ENCODE measurements around the gene AADACL3. TPM values are rescaled to one million over a fixed set of nuclear protein-coding genes. Genes with fewer than 3 reads are reported as not detected.
A peak's percentile ranks its signal among the peaks of the same experiment; 100 is the strongest.

The AADACL3 gene
- total and polyA plus RNA-seq, 10 of the 15 experiments (the other 5 are each of a cell fraction or from before 2014, with no cell fraction given), result not detected

DNA sequence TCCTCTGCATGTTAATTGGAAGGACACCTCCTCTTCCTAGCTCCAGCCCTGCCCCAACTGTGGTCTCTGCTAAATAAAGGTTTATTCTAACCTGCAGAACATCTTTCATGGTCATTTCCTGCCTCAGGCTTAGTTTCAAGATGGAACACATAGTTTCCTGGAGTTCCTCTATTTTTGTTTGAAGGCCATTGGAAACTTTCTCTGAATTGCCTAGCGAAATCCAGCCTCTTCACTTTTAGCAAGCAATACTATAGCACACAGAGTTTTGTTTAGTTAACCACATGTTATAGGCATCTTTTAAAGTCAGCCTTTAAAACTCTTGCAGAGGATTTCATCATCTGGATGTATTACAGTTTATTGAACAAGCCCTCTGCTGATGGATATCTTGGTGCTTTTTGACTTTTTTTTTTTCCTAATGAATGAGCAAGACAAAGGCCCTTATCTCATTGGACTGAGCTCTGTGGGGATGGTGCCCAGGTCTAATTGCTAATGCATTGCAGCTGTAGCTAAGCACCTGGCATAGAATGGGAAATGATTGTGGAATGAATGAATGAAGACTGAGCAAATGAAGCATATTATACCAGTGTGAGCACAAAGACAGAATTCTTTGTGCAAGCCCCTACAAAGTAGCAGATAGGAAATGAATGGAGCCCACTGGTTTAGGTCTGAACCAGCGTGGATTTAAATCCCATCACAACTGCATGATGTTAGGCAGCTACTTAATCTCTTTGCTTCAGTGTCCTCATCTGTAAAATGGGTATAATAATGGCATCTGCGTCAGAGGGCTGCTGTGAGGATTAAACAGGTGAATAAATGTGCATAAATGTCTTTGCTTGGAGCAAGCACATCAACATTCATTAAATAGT lies 29.4 kb downstream of the AADACL3 start (continued):
- no peak for TF ChIP-seq HDAC2 (IDR thresholded peaks at IDR 0.05)
- no peak for TF ChIP-seq SMAD5 (IDR thresholded peaks at IDR 0.05; ENCODE audit: low read depth)
- no peak for TF ChIP-seq JUNB (IDR thresholded peaks at IDR 0.05)
- TF ChIP-seq SMARCA5 (IDR thresholded peaks at IDR 0.05), result no peak
- no peak for TF ChIP-seq ZBED1 (IDR thresholded peaks at IDR 0.05; ENCODE audit: borderline replicate concordance)
- no peak for TF ChIP-seq RBBP5 (conservative IDR thresholded peaks at IDR 0.05)
- TF ChIP-seq MYB (IDR thresholded peaks at IDR 0.05; ENCODE audit: borderline replicate concordance, low read depth, low read length), result no peak
- no peak for TF ChIP-seq ASH2L (IDR thresholded peaks at IDR 0.05; ENCODE audit: borderline replicate concordance, low read depth)

DNA sequence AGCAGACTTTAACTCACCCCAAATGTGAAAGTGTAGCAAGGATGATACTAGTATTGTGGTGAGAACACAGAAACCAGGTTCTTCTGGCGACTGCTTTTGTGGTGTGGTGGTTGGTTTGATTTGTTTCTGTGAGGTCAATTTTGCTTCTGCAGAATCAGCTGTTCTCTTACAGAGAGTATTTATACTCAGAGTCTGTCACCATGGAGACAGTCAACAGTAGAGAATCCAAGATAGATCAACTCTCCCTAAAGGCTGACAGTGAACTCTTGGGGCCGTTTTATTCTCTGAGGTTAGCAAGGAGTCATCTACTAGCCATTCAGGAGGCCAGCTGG lies 30.0 kb downstream of the AADACL3 start, which contains the start of gene CFAP107:
TSS of gene CFAP107 (plus strand) at position 209 of the 332 bp plus-strand sequence. CDS start 231 bp downstream, outside the sequence.
- POLR2A ChIA-PET, result no interaction called here
- WGBS (ENCODE audit: insufficient coverage, insufficient replicate concordance, low lambda C conversion rate, missing lambda C conversion rate), result 0% methylated on average over 2 of the region's 2 CpGs
- no peaks in the 10 kb centered on the region; a peak in 1 of 4 replicates for H3K27me3 ChIP-seq (replicated peaks in 1 of 2; ENCODE audit: control insufficient read depth in 2 of 2, insufficient read depth in 2 of 2, low read length in 1 of 2)
- H3K4me3 ChIP-seq, result no peak within 1 kb of the TSS
- H3K4me1 ChIP-seq (ENCODE audit: control insufficient read depth, insufficient read depth, low read length), result no peaks in the 10 kb centered on the region
- DNase-seq (ENCODE audit: low read depth, low spot score) (no peak), FAIRE-seq (no peak), ATAC-seq (peak; percentile 35)
- RAD21 ChIA-PET (ENCODE audit: unreplicated experiment), result no interaction called here
- no peaks in the 10 kb centered on the region for H4K20me1 ChIP-seq (ENCODE audit: control insufficient read depth, insufficient read depth)
- in situ Hi-C loops (cut with MboI), result no loop called here
- no peak within 1 kb of the TSS for H3K4me2 ChIP-seq (ENCODE audit: control insufficient read depth, insufficient read depth)
- TF ChIP-seq, protein P1, sequence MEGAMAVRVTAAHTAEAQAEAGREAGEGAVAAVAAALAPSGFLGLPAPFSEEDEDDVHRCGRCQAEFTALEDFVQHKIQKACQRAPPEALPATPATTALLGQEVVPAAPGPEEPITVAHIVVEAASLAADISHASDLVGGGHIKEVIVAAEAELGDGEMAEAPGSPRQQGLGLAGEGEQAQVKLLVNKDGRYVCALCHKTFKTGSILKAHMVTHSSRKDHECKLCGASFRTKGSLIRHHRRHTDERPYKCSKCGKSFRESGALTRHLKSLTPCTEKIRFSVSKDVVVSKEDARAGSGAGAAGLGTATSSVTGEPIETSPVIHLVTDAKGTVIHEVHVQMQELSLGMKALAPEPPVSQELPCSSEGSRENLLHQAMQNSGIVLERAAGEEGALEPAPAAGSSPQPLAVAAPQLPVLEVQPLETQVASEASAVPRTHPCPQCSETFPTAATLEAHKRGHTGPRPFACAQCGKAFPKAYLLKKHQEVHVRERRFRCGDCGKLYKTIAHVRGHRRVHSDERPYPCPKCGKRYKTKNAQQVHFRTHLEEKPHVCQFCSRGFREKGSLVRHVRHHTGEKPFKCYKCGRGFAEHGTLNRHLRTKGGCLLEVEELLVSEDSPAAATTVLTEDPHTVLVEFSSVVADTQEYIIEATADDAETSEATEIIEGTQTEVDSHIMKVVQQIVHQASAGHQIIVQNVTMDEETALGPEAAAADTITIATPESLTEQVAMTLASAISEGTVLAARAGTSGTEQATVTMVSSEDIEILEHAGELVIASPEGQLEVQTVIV (IDR thresholded peaks at IDR 0.05; ENCODE audit: borderline replicate concordance, partially characterized antibody), result no peak
- peak; percentile 67 for TF ChIP-seq RUNX3 (IDR thresholded peaks at IDR 0.05; ENCODE audit: low read length)
- H2AFZ ChIP-seq (ENCODE audit: control insufficient read depth, low read depth, low read length), result no peak within 1 kb of the TSS
- H3K9ac ChIP-seq (ENCODE audit: control insufficient read depth, insufficient read depth, low read length), result no peak within 1 kb of the TSS
- no TSS peak for BruUV-seq (replicated peaks)
- H3K27ac ChIP-seq (ENCODE audit: control insufficient read depth, insufficient read depth), result no peak within 1 kb of the TSS
- CTCF ChIA-PET, result no interaction called here
- intact Hi-C loops (cut with micrococcal nuclease; ENCODE audit: unreplicated experiment), result no loop called here
- no peaks in the 10 kb centered on the region; the same call in 2 of the 3 replicates for H3K9me3 ChIP-seq (replicated peaks; ENCODE audit: control insufficient read depth, insufficient read depth, low read length)
- SMC1A ChIA-PET (ENCODE audit: uncharacterized antibody, unreplicated experiment), result no interaction called here
- H3K36me3 ChIP-seq (ENCODE audit: control insufficient read depth in 2 of 2, insufficient read depth in 2 of 2, low read length in 1 of 2), result no peaks in the 10 kb centered on the region
- H3K79me2 ChIP-seq (ENCODE audit: control insufficient read depth, insufficient read depth, low read length), result no peaks in the 10 kb centered on the region

All from GM12878 (cell line).